PC-3 (cell line): ENCODE results near the gene KNDC1. TPM values are rescaled to one million over a fixed set of nuclear protein-coding genes. Genes with fewer than 3 reads are reported as not detected.

ENCODE experiments used
- ATAC-seq: fragments of 200-7000 bp; cut with Tn5 transposase; 2 replicates; pipeline ENCODE4 v1.9.1; 2020; ENCODE audit warnings: mild to moderate bottlenecking, moderate library complexity
- BruUV-seq: library from RNA; stranded (reverse); fragments of 400-500 nt; replicated peaks from 2 replicates; lab custom pipeline; 2021; lab: Mats Ljungman, UMichigan
- CTCF ChIA-PET: fragments of 300-600 bp; sonication (Branson Sonifier 250); formaldehyde crosslinking; loops from one replicate; lab custom pipeline; 2022; ENCODE audit warnings: antibody characterized with exemption; lab: Charles Lee
- POLR2A ChIA-PET: fragments of 300-600 bp; sonication (Branson Sonifier 250); formaldehyde crosslinking; loops from one replicate; lab custom pipeline; 2022; ENCODE audit warnings: antibody characterized with exemption; ENCODE audit not compliant: unreplicated experiment; lab: Charles Lee
- DNase-seq: peaks from one replicate; pipeline ENCODE4 v3.0.0-alpha.2; 2015
- H2AFZ ChIP-seq: fragments of 300-600 bp; sonication (generic); 2 replicates; pipeline ENCODE4 v1.6.0; 2016; ENCODE audit warnings: antibody characterized with exemption, low read length
- H3F3A ChIP-seq: fragments of 300-600 bp; sonication (generic); one replicate; pipeline ENCODE4 v1.6.0; 2017; ENCODE audit warnings: antibody characterized with exemption, low read length, control low read depth, mild to moderate bottlenecking; ENCODE audit not compliant: unreplicated experiment
- H3K27ac ChIP-seq: fragments of 300-600 bp; sonication (generic); 2 replicates; pipeline ENCODE4 v1.5.1; 2016; ENCODE audit warnings: mild to moderate bottlenecking, low read length
- H3K27me3 ChIP-seq: fragments of 300-600 bp; sonication (generic); 2 replicates; pipeline ENCODE4 v1.6.1; 2016; ENCODE audit warnings: low read length, mixed read lengths
- H3K36me3 ChIP-seq: fragments of 300-600 bp; sonication (generic); 2 replicates; pipeline ENCODE4 v1.6.1; 2016; ENCODE audit warnings: low read depth, mixed run types, low read length, mixed read lengths
- H3K4me1 ChIP-seq: fragments of 300-600 bp; sonication (generic); 2 replicates; pipeline ENCODE4 v1.5.1; 2016; ENCODE audit warnings: low read length; ENCODE audit not compliant: insufficient read depth
- H3K4me2 ChIP-seq: fragments of 300-600 bp; sonication (generic); 2 replicates; pipeline ENCODE4 v1.6.0; 2016; ENCODE audit warnings: low read length
- H3K4me3 ChIP-seq: fragments of 300-600 bp; sonication (generic); 2 replicates; pipeline ENCODE4 v1.5.1; 2016; ENCODE audit warnings: mild to moderate bottlenecking, low read length, mixed read lengths
- H3K79me2 ChIP-seq: fragments of 300-600 bp; sonication (generic); 2 replicates; pipeline ENCODE4 v1.6.1; 2017; ENCODE audit warnings: low read length, mixed read lengths
- H3K9ac ChIP-seq: fragments of 300-600 bp; sonication (generic); 2 replicates; pipeline ENCODE4 v1.6.0; 2016; ENCODE audit warnings: mild to moderate bottlenecking, low read length
- H3K9me2 ChIP-seq: fragments of 300-600 bp; sonication (generic); replicated peaks from 2 replicates; pipeline ENCODE4 v1.6.1; 2016; ENCODE audit warnings: mixed run types, low read length, mixed read lengths
- H3K9me3 ChIP-seq: fragments of 300-600 bp; sonication (generic); 2 replicates; pipeline ENCODE4 v1.6.1; 2016; ENCODE audit warnings: low read length, mixed read lengths
- H4K20me1 ChIP-seq: fragments of 300-600 bp; sonication (generic); 2 replicates; pipeline ENCODE4 v1.6.1; 2016; ENCODE audit warnings: low read length, mixed read lengths
- EZH2 ChIP-seq: fragments of 300-600 bp; sonication (generic); IDR thresholded peaks from one replicate; pipeline ENCODE4 v1.6.1; 2017; ENCODE audit warnings: antibody characterized with exemption, mild to moderate bottlenecking, low read length; ENCODE audit not compliant: unreplicated experiment
- EZH2phosphoT487 ChIP-seq: fragments of 300-600 bp; sonication (generic); IDR thresholded peaks from 2 replicates; pipeline ENCODE4 v1.6.1; 2018; ENCODE audit warnings: mild to moderate bottlenecking, antibody characterized with exemption, low read length, borderline replicate concordance
- intact Hi-C: fragments of 100-400 bp; cut with micrococcal nuclease; formaldehyde crosslinking; loops from 2 replicates; pipeline ENCODE4 v1.9.0; 2023
- total RNA-seq: library from RNA; depleted of rRNA; stranded (reverse); fragments of >200 nt; gene quantifications from 2 replicates; pipeline ENCODE4 v1.2.3, GENCODE V29; 2014
- TF ChIP-seq, protein P1 (sequence below): fragments of 300-600 bp; sonication (generic); conservative IDR thresholded peaks from 2 replicates; pipeline ENCODE4 v1.5.1; 2017; ENCODE audit warnings: antibody characterized with exemption, low read depth, mild to moderate bottlenecking, low read length

KNDC1 gene
- total RNA-seq, 1 experiment from 2014 or later, result not detected

DNA sequence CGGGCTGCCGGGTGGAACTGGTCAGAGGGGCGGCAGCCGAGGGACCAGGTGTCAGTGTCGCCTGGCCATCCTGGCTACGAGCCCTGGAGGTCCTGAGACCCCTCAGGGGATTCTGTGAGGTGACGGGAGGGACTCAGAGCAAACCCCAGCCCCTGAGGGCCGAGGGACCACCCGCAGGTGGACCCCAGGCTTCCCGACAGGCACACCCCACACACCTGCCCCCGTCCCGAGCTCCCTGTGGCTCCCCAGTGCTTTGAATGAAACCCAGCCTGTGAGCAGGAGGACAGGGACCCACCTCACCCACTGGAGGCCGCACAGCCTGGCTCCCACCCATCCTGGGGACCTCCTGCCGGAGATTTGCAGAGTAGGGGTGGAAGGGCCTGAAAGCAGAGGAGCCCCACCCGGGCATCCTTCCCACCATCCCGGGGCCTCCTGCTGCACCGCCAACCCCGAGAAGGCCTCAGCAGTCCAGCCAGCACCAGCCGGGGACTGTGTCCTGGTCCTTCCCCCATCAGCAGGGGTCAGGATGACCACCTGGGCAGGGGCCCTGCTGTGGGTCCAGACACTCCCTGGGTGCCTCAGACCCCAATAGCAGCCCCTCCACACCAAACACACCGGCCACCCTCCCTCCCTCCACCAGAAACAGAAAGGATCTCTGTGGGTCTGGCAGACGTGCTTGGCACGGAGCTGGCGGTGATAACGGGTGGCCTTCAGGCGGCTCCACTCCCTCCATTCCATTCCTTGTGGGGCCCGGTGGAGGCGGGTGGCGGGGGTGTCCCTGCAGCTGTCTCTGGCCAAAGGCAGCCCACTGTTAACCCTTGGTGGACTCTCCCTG is 91.6 kb downstream of the KNDC1 start:
- Histone ChIP-seq H3K4me1 (no peaks in the 10 kb centered on the region), H3K36me3 (no peaks in the 10 kb centered on the region), H3K79me2 (no peaks in the 10 kb centered on the region), H3K4me2 (no peak overlapping the region), H3K27me3 (no peaks in the 10 kb centered on the region), H4K20me1 (no peaks in the 10 kb centered on the region), H3K9me2 (no peaks in the 10 kb centered on the region), H3K4me3 (no peak overlapping the region), H3K9ac (no peak overlapping the region), H3K9me3 (no peaks in the 10 kb centered on the region), H3K27ac (no peak overlapping the region), H2AFZ (no peak overlapping the region), H3F3A (no peaks in the 10 kb centered on the region)
- DNase-seq, result no peak
- intact Hi-C loops, result no loop called here
- POLR2A ChIA-PET, result no interaction called here
- TF ChIP-seq, protein P1, sequence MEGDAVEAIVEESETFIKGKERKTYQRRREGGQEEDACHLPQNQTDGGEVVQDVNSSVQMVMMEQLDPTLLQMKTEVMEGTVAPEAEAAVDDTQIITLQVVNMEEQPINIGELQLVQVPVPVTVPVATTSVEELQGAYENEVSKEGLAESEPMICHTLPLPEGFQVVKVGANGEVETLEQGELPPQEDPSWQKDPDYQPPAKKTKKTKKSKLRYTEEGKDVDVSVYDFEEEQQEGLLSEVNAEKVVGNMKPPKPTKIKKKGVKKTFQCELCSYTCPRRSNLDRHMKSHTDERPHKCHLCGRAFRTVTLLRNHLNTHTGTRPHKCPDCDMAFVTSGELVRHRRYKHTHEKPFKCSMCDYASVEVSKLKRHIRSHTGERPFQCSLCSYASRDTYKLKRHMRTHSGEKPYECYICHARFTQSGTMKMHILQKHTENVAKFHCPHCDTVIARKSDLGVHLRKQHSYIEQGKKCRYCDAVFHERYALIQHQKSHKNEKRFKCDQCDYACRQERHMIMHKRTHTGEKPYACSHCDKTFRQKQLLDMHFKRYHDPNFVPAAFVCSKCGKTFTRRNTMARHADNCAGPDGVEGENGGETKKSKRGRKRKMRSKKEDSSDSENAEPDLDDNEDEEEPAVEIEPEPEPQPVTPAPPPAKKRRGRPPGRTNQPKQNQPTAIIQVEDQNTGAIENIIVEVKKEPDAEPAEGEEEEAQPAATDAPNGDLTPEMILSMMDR, result no peak
- TF ChIP-seq EZH2phosphoT487 (no peak), EZH2 (no peak)
- no TSS peak for BruUV-seq
- ATAC-seq, result no peak
- CTCF ChIA-PET, result no interaction called here

DNA sequence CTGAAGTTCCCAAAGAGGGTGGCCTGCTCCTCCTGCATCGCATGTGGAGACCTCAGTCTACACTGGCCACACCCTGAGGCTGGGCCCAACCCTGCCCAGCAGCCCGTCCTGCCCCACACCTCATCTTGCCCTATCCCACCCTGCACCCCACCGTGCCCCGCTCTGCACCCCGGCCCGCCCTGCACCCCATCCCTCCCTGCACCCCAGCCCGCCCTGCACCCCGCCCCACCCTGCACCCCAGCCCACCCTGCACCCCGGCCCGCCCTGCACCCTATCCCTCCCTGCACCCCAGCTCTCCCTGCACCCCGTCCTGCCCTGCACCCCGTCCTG is 92.2 kb downstream of the KNDC1 start:
- DNase-seq (no peak), ATAC-seq (no peak)
- H2AFZ ChIP-seq, result no peak overlapping the region
- POLR2A ChIA-PET, result no interaction called here
- H3K4me3 ChIP-seq, result no peak overlapping the region
- H3F3A ChIP-seq, result no peaks in the 10 kb centered on the region
- CTCF ChIA-PET, result no interaction called here
- H3K27me3 ChIP-seq, result no peaks in the 10 kb centered on the region
- no peaks in the 10 kb centered on the region for H3K36me3 ChIP-seq
- intact Hi-C loops, result no loop called here
- no peaks in the 10 kb centered on the region for H3K9me2 ChIP-seq
- no peaks in the 10 kb centered on the region for H4K20me1 ChIP-seq
- H3K4me1 ChIP-seq, result peaks cover 3% of the 10 kb centered on the region
- no peak overlapping the region for H3K27ac ChIP-seq
- TF ChIP-seq EZH2phosphoT487 (no peak), EZH2 (no peak)
- TF ChIP-seq, protein P1, result no peak
- no TSS peak for BruUV-seq
- no peak overlapping the region for H3K4me2 ChIP-seq
- H3K9me3 ChIP-seq, result no peaks in the 10 kb centered on the region
- no peak overlapping the region for H3K9ac ChIP-seq
- no peaks in the 10 kb centered on the region for H3K79me2 ChIP-seq

DNA sequence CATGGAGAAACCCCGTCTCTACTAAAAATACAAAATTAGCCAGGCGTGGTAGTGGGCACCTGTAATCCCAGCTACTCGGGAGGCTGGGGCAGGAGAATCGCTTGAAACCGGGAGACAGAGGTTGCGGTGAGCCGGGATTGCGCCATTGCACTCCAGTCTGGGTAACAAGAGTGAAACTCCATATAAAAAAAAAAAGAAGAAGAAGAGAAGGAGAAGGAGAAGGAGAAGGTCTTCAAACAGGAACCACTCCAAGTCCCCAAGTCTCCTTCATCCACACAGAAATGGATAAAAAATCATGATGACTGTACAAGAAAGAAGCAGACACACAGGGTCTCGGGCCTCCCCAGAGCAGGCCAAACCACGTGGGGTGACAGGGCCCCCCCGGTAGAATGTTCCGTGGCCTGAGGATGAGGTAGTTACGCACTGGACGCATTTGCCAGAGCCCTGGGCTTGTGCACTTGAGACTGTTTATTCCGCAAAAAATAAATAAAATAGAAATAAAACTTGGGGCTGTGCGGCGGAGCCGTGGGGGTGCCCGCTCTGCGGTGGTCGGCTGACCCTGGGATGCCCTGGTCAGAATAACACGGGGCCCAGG is 93.4 kb downstream of the KNDC1 start:
- H3F3A ChIP-seq, result no peaks in the 10 kb centered on the region
- intact Hi-C loops, result no loop called here
- no peaks in the 10 kb centered on the region for H3K27me3 ChIP-seq
- POLR2A ChIA-PET, result no interaction called here
- H3K4me2 ChIP-seq, result no peak overlapping the region
- no peak overlapping the region for H2AFZ ChIP-seq
- no peak overlapping the region for H3K4me3 ChIP-seq
- CTCF ChIA-PET, result no interaction called here
- H3K9ac ChIP-seq, result no peak overlapping the region
- no peaks in the 10 kb centered on the region for H3K36me3 ChIP-seq
- no peaks in the 10 kb centered on the region for H3K9me3 ChIP-seq
- H3K9me2 ChIP-seq, result no peaks in the 10 kb centered on the region
- TF ChIP-seq EZH2phosphoT487 (no peak), EZH2 (no peak)
- TF ChIP-seq, protein P1, result no peak
- no peaks in the 10 kb centered on the region for H4K20me1 ChIP-seq
- BruUV-seq, result no TSS peak
- H3K79me2 ChIP-seq, result no peaks in the 10 kb centered on the region
- H3K27ac ChIP-seq, result no peak overlapping the region
- DNase-seq, result no peak
- peaks cover 16% of the 10 kb centered on the region for H3K4me1 ChIP-seq
- ATAC-seq, result no peak
